ENCODE results near the gene PPP1R12C.

The PPP1R12C gene

GRCh38 chr19:55076321-55076720 lies 41.1 kb downstream of the PPP1R12C start:
- no peak for DNase-seq (ENCODE audit: low read depth)
- TF ChIP-seq, protein P1, sequence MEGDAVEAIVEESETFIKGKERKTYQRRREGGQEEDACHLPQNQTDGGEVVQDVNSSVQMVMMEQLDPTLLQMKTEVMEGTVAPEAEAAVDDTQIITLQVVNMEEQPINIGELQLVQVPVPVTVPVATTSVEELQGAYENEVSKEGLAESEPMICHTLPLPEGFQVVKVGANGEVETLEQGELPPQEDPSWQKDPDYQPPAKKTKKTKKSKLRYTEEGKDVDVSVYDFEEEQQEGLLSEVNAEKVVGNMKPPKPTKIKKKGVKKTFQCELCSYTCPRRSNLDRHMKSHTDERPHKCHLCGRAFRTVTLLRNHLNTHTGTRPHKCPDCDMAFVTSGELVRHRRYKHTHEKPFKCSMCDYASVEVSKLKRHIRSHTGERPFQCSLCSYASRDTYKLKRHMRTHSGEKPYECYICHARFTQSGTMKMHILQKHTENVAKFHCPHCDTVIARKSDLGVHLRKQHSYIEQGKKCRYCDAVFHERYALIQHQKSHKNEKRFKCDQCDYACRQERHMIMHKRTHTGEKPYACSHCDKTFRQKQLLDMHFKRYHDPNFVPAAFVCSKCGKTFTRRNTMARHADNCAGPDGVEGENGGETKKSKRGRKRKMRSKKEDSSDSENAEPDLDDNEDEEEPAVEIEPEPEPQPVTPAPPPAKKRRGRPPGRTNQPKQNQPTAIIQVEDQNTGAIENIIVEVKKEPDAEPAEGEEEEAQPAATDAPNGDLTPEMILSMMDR (conservative IDR thresholded peaks at IDR 0.05; ENCODE audit: low read depth, low read length): no peak
- H3K4me3 ChIP-seq (ENCODE audit: low read depth, low read length): no peak overlapping the region

DNA sequence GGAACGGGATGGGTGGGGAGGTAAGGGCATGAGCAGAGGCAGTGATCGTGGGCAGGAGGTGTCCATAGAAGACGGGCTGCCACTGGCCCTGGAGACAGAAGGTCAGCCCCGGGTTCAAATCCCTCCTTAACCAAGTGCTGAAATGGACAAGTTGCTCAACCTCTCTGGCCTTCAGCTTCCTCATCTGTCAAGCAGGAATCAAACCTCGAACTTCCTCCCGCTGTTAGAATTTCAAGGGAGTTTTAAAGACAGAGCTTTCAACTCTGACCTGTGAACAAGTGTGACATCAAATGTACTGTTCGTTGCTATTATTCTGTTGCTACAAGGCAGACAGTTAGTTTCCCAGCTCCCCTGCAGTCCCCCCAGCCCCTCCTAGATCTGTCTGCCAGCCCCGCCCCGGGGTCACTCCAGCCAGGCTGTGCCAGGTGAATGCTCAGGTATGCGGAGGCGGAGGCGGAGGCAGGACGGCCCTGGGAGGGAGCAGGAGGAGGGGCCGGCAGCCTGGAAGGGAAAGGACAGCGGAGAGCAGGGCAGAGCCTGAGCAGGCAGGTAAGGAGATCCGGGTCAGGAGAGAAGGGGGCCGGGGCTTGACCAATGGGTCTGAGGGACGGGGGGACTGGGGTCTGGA lies 42.0 kb downstream of the PPP1R12C start, which contains the start of gene EPS8L1:
TSS of gene EPS8L1 (plus strand) at position 499 of the 628 bp plus-strand sequence. CDS start 576 bp downstream, outside the sequence.
- TF ChIP-seq, protein P1 (conservative IDR thresholded peaks at IDR 0.05; ENCODE audit: low read depth, low read length): no peak
- no peak for DNase-seq (ENCODE audit: low read depth)
- H3K4me3 ChIP-seq (ENCODE audit: low read depth, low read length): no peak within 1 kb of the TSS

GRCh38 chr19:55071913-55072312 lies 45.5 kb downstream of the PPP1R12C start:
- DNase-seq (ENCODE audit: low read depth): no peak
- TF ChIP-seq, protein P1 (conservative IDR thresholded peaks at IDR 0.05; ENCODE audit: low read depth, low read length): no peak
- H3K4me3 ChIP-seq (ENCODE audit: low read depth, low read length): no peak overlapping the region

- no peak overlapping the region for H3K4me3 ChIP-seq (ENCODE audit: low read depth, low read length)
- TF ChIP-seq, protein P1 (conservative IDR thresholded peaks at IDR 0.05; ENCODE audit: low read depth, low read length): no peak
- DNase-seq (ENCODE audit: low read depth): peak; percentile 48
These were observed 46.3 kb downstream of the PPP1R12C start for GRCh38 chr19:55071129-55071502.

DNA sequence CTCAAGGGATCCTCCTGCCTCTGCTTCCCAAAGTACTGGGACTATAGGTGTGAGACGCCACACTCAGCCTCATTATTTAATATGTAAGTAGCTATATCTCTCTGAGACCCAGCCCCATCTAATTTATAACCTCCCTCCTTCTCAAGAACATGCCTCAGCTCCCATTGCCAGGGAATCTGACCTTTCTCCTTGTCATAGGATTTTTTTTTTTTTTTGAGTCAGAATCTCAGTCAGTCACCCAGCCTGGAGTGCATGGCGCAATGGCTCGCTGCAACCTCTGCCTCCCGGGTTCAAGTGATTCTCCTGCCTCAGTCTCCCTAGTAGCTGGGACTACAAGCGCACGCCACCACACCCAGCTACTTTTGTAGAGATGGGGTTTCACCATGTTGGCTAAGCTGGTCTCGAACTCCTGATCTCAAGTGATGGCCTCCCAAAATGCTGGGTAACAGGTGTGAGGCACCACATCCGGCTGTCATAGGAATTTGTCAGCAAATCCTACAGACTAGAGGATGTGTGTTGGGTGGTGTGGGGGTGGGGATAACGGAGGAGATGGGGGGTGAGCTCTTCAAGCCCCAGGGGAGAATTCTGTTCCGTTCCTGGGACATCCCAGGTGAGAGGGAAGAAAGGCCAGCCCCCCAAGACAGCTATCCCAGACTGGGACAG lies 46.8 kb downstream of the PPP1R12C start:
- DNase-seq (ENCODE audit: low read depth): no peak
- no peak overlapping the region for H3K4me3 ChIP-seq (ENCODE audit: low read depth, low read length)
- TF ChIP-seq, protein P1 (conservative IDR thresholded peaks at IDR 0.05; ENCODE audit: low read depth, low read length): no peak

GRCh38 chr19:55069865-55070197 lies 47.6 kb downstream of the PPP1R12C start:
- no peak for DNase-seq (ENCODE audit: low read depth)
- TF ChIP-seq, protein P1 (conservative IDR thresholded peaks at IDR 0.05; ENCODE audit: low read depth, low read length): no peak
- H3K4me3 ChIP-seq (ENCODE audit: low read depth, low read length): no peak overlapping the region

All from choroid plexus epithelial cell (primary cell).